ENCODE data around the gene TDRD10.

Gene TDRD10

GRCh38 chr1:154468535-154469250 lies 33.3 kb upstream of the TDRD10 start:
- Histone ChIP-seq H3K9me3 (ENCODE audit: insufficient read depth, low read depth, low read length) (peaks cover 2% of the 10 kb centered on the region), H3K79me2 (ENCODE audit: control insufficient read depth, insufficient read depth, low read length, poor library complexity) (no peaks in the 10 kb centered on the region), H2AFZ (ENCODE audit: insufficient read depth, low read length, poor library complexity) (no peak overlapping the region), H2AK5ac (ENCODE audit: low read length) (no peak overlapping the region), H3K4me2 (ENCODE audit: low read length) (no peak overlapping the region), H4K91ac (ENCODE audit: low read depth, low read length) (no peak overlapping the region), H4K8ac (ENCODE audit: low read depth, low read length) (no peak overlapping the region), H3K14ac (ENCODE audit: low read length) (no peak overlapping the region), H3K27ac (ENCODE audit: low read depth, low read length) (no peak overlapping the region), H2BK12ac (ENCODE audit: low read length) (no peak overlapping the region), H2BK5ac (ENCODE audit: low read depth, low read length, poor library complexity) (no peak overlapping the region), H3K36me3 (ENCODE audit: control insufficient read depth in 1 of 2, insufficient read depth in 2 of 2, low read length in 2 of 2) (no peaks in the 10 kb centered on the region), H3K9ac (ENCODE audit: low read length) (no peak overlapping the region), H3K4me1 (ENCODE audit: control insufficient read depth in 1 of 2, insufficient read depth in 2 of 2, low read length in 2 of 2) (no peaks in the 10 kb centered on the region), H3K23ac (ENCODE audit: low read length) (no peak overlapping the region), H2BK120ac (ENCODE audit: insufficient read depth, low read length, poor library complexity) (no peak overlapping the region), H3K79me1 (ENCODE audit: low read length) (no peaks in the 10 kb centered on the region), H3K4me3 (ENCODE audit: low read depth, low read length) (no peak overlapping the region), H3K18ac (ENCODE audit: low read length) (no peak overlapping the region), H4K12ac (ENCODE audit: low read depth, low read length) (no peak overlapping the region), H3K27me3 (ENCODE audit: insufficient read depth, low read length) (no peaks in the 10 kb centered on the region), H3K4ac (ENCODE audit: low read depth, low read length) (no peak overlapping the region)
- WGBS (ENCODE audit: extremely low coverage, insufficient coverage, insufficient read length), result no CpG with 5 or more reads among the region's 12 CpGs
- no peak for DNase-seq

- H3K23ac ChIP-seq (ENCODE audit: low read length), result no peak overlapping the region
- H2AFZ ChIP-seq (ENCODE audit: insufficient read depth, low read length, poor library complexity), result no peak overlapping the region
- no peak overlapping the region for H2BK5ac ChIP-seq (ENCODE audit: low read depth, low read length, poor library complexity)
- H3K18ac ChIP-seq (ENCODE audit: low read length), result no peak overlapping the region
- H2BK120ac ChIP-seq (ENCODE audit: insufficient read depth, low read length, poor library complexity), result no peak overlapping the region
- H4K8ac ChIP-seq (ENCODE audit: low read depth, low read length), result no peak overlapping the region
- no peak overlapping the region for H2BK12ac ChIP-seq (ENCODE audit: low read length)
- H3K27me3 ChIP-seq (ENCODE audit: insufficient read depth, low read length), result no peaks in the 10 kb centered on the region
- no peak overlapping the region for H3K14ac ChIP-seq (ENCODE audit: low read length)
- no peak overlapping the region for H3K4me3 ChIP-seq (ENCODE audit: low read depth, low read length)
- H3K9ac ChIP-seq (ENCODE audit: low read length), result no peak overlapping the region
- H3K79me1 ChIP-seq (ENCODE audit: low read length), result no peaks in the 10 kb centered on the region
- no peak overlapping the region for H3K27ac ChIP-seq (ENCODE audit: low read depth, low read length)
- no peaks in the 10 kb centered on the region for H3K4me1 ChIP-seq (ENCODE audit: control insufficient read depth in 1 of 2, insufficient read depth in 2 of 2, low read length in 2 of 2)
- no peak for DNase-seq
- H4K91ac ChIP-seq (ENCODE audit: low read depth, low read length), result no peak overlapping the region
- no CpG with 5 or more reads among the region's 10 CpGs for WGBS (ENCODE audit: extremely low coverage, insufficient coverage, insufficient read length)
- peaks cover 2% of the 10 kb centered on the region for H3K9me3 ChIP-seq (ENCODE audit: insufficient read depth, low read depth, low read length)
- no peaks in the 10 kb centered on the region for H3K36me3 ChIP-seq (ENCODE audit: control insufficient read depth in 1 of 2, insufficient read depth in 2 of 2, low read length in 2 of 2)
- no peak overlapping the region for H3K4ac ChIP-seq (ENCODE audit: low read depth, low read length)
- no peak overlapping the region for H2AK5ac ChIP-seq (ENCODE audit: low read length)
- H3K79me2 ChIP-seq (ENCODE audit: control insufficient read depth, insufficient read depth, low read length, poor library complexity), result no peaks in the 10 kb centered on the region
- H4K12ac ChIP-seq (ENCODE audit: low read depth, low read length), result no peak overlapping the region
- H3K4me2 ChIP-seq (ENCODE audit: low read length), result no peak overlapping the region
Measured at GRCh38 chr1:154469844-154470560, 32.0 kb upstream of the TDRD10 start.

DNA sequence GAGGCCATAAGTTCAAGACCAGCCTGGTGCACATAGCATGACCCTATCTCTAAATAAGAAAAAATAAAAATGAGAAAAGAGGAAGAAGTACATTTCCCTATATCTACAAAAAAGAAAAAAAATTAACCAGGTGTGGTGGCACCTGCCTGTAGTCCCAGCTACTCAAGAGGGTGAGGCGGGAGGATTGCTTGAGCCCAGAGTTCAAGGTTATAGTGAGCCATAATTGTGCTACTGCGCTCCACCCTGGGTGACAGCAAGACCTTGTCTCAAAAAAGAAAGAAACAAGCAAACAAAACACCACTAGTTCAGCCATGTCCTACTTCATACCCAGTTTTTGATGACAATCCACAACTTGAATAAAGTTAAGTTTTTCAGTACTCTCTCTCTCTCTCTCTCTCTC lies 30.7 kb upstream of the TDRD10 start:
- no peaks in the 10 kb centered on the region for H3K4me1 ChIP-seq (ENCODE audit: control insufficient read depth in 1 of 2, insufficient read depth in 2 of 2, low read length in 2 of 2)
- no peak overlapping the region for H3K4ac ChIP-seq (ENCODE audit: low read depth, low read length)
- H2AK5ac ChIP-seq (ENCODE audit: low read length), result no peak overlapping the region
- no peak overlapping the region for H2BK5ac ChIP-seq (ENCODE audit: low read depth, low read length, poor library complexity)
- H3K23ac ChIP-seq (ENCODE audit: low read length), result no peak overlapping the region
- no peak overlapping the region for H2BK120ac ChIP-seq (ENCODE audit: insufficient read depth, low read length, poor library complexity)
- DNase-seq, result no peak
- H3K18ac ChIP-seq (ENCODE audit: low read length), result no peak overlapping the region
- no peak overlapping the region for H3K14ac ChIP-seq (ENCODE audit: low read length)
- no peaks in the 10 kb centered on the region for H3K79me1 ChIP-seq (ENCODE audit: low read length)
- H3K36me3 ChIP-seq (ENCODE audit: control insufficient read depth in 1 of 2, insufficient read depth in 2 of 2, low read length in 2 of 2), result no peaks in the 10 kb centered on the region
- H3K9me3 ChIP-seq (ENCODE audit: insufficient read depth, low read depth, low read length), result peaks cover 2% of the 10 kb centered on the region
- no peak overlapping the region for H3K4me2 ChIP-seq (ENCODE audit: low read length)
- no peak overlapping the region for H3K4me3 ChIP-seq (ENCODE audit: low read depth, low read length)
- no CpG with 5 or more reads among the region's 2 CpGs for WGBS (ENCODE audit: extremely low coverage, insufficient coverage, insufficient read length)
- H2AFZ ChIP-seq (ENCODE audit: insufficient read depth, low read length, poor library complexity), result no peak overlapping the region
- no peaks in the 10 kb centered on the region for H3K79me2 ChIP-seq (ENCODE audit: control insufficient read depth, insufficient read depth, low read length, poor library complexity)
- no peak overlapping the region for H4K8ac ChIP-seq (ENCODE audit: low read depth, low read length)
- no peak overlapping the region for H3K27ac ChIP-seq (ENCODE audit: low read depth, low read length)
- no peak overlapping the region for H4K12ac ChIP-seq (ENCODE audit: low read depth, low read length)
- no peak overlapping the region for H4K91ac ChIP-seq (ENCODE audit: low read depth, low read length)
- H2BK12ac ChIP-seq (ENCODE audit: low read length), result no peak overlapping the region
- no peak overlapping the region for H3K9ac ChIP-seq (ENCODE audit: low read length)
- H3K27me3 ChIP-seq (ENCODE audit: insufficient read depth, low read length), result no peaks in the 10 kb centered on the region

DNA sequence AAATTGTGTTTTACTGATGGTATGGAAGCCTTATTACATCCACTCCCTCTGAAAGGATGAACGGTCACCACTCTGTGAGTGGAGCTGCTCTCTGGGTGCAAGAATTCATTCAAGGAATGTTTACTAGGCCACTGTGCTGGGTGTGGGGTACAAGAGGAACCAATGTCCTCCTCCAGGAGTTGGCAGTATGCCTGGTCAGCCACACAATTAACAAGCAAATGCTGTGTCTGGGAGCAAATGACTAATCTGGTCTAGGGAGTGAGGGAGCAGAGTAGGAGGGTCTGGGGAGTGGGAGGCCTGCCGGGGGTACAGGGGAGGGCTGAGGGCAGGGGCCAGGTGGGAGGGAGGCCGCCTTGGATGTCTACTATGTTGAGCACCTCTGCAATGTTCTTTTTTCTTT lies 27.2 kb upstream of the TDRD10 start:
- no peaks in the 10 kb centered on the region for H3K4me1 ChIP-seq (ENCODE audit: control insufficient read depth in 1 of 2, insufficient read depth in 2 of 2, low read length in 2 of 2)
- no peak for DNase-seq
- H2BK5ac ChIP-seq (ENCODE audit: low read depth, low read length, poor library complexity), result no peak overlapping the region
- H2AFZ ChIP-seq (ENCODE audit: insufficient read depth, low read length, poor library complexity), result no peak overlapping the region
- no peak overlapping the region for H2BK12ac ChIP-seq (ENCODE audit: low read length)
- H2BK120ac ChIP-seq (ENCODE audit: insufficient read depth, low read length, poor library complexity), result no peak overlapping the region
- no CpG with 5 or more reads among the region's 3 CpGs for WGBS (ENCODE audit: extremely low coverage, insufficient coverage, insufficient read length)
- H3K27me3 ChIP-seq (ENCODE audit: insufficient read depth, low read length), result no peaks in the 10 kb centered on the region
- no peak overlapping the region for H3K9ac ChIP-seq (ENCODE audit: low read length)
- H3K4me2 ChIP-seq (ENCODE audit: low read length), result no peak overlapping the region
- H3K23ac ChIP-seq (ENCODE audit: low read length), result no peak overlapping the region
- H3K79me2 ChIP-seq (ENCODE audit: control insufficient read depth, insufficient read depth, low read length, poor library complexity), result no peaks in the 10 kb centered on the region
- H3K9me3 ChIP-seq (ENCODE audit: insufficient read depth, low read depth, low read length), result peaks cover 2% of the 10 kb centered on the region
- no peaks in the 10 kb centered on the region for H3K79me1 ChIP-seq (ENCODE audit: low read length)
- H3K4me3 ChIP-seq (ENCODE audit: low read depth, low read length), result no peak overlapping the region
- H3K27ac ChIP-seq (ENCODE audit: low read depth, low read length), result no peak overlapping the region
- no peak overlapping the region for H3K14ac ChIP-seq (ENCODE audit: low read length)
- H3K18ac ChIP-seq (ENCODE audit: low read length), result no peak overlapping the region
- no peak overlapping the region for H4K91ac ChIP-seq (ENCODE audit: low read depth, low read length)
- H3K36me3 ChIP-seq (ENCODE audit: control insufficient read depth in 1 of 2, insufficient read depth in 2 of 2, low read length in 2 of 2), result no peaks in the 10 kb centered on the region
- H4K8ac ChIP-seq (ENCODE audit: low read depth, low read length), result no peak overlapping the region
- no peak overlapping the region for H3K4ac ChIP-seq (ENCODE audit: low read depth, low read length)
- no peak overlapping the region for H4K12ac ChIP-seq (ENCODE audit: low read depth, low read length)
- H2AK5ac ChIP-seq (ENCODE audit: low read length), result no peak overlapping the region

Data from trophoblast cell (in vitro differentiated cells and primary cell).